Smooth muscle cell of the umbilical artery (primary cell): ENCODE measurements around the gene TFCP2L1. TPM values are rescaled to one million over a fixed set of nuclear protein-coding genes. Genes with fewer than 3 reads are reported as not detected.

Experiments used
- total RNA-seq: library from RNA; depleted of rRNA; stranded (reverse); fragments of >200 nt; gene quantifications from 2 replicates; pipeline ENCODE4 v1.2.3, GENCODE V29; 2014

TFCP2L1 gene
- not detected in 2 replicates for total RNA-seq

GRCh38 chr2:121284463-121285449 lies at the start of gene TFCP2L1:
Gene TFCP2L1 (minus strand): TSS chr2:121285202. CDS start chr2:121285109, 93 bp downstream.

Other genes with a start within 250 kb of the TFCP2L1 start
- gene RNU4ATAC, start 245.7 kb upstream of the TFCP2L1 start, total RNA-seq: under 0.01 TPM in 1 of 2 replicates, not detected in the other